HCEC 1CT (cell line): Measurements from ENCODE around the gene IFI6.
"Not testable (repeated sequence)": the region's sequence is repeated elsewhere in the genome, so short reads cannot be mapped to it uniquely, and the experiment has no call there.

ENCODE experiments used
- DNase-seq: peaks from one replicate; pipeline ENCODE4 v3.0.0-alpha.2; 2017

Gene IFI6

DNA sequence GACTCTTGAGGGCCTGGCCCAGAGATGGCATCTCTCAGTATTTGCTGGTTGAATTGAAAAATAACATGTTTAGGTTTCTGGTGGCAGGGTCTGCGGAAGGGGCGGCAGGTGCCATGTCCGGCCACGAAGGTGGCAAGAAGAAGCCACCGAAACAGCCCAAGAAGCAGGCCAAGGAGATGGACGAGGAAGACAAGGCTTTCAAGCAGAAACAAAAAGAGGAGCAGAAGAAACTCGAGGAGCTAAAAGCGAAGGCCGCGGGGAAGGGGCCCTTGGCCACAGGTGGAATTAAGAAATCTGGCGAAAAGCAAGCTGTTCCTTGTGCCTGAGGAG lies 22.7 kb downstream of the IFI6 start:
- DNase-seq: no peak

DNA sequence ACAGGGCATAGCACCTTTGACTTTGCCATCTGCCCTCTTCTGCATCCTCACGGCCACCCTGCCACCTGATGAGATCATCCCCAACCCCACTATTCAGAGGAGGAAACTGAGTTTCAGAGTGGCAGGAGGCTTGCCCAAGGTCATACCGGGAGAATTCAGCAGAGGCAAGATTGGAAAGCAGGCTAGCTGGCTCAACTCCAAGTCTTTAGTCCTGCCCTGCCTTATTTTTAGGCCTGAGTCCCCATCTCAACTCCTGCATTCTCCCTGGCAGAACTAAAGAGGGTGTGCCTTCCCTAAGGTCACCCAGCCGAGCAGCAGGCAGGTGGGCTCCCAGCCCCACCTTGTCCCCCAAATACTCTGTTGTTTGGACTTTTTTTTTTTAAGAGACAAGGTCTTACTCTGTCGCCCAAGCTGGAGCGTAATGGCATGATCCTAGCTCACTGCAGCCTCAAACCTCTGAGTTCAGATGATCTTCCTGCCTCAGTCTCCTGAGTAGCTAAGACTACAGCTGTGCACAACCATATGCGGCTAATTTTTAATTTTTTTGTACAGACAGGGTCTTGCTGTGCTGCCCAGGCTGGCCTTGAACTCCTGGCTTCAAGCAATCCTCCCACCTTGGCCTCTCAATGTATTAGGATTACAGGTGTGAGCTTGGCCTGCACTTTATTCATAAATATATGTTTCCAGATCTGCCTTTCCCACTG lies 23.2 kb downstream of the IFI6 start:
- no peak for DNase-seq

DNA sequence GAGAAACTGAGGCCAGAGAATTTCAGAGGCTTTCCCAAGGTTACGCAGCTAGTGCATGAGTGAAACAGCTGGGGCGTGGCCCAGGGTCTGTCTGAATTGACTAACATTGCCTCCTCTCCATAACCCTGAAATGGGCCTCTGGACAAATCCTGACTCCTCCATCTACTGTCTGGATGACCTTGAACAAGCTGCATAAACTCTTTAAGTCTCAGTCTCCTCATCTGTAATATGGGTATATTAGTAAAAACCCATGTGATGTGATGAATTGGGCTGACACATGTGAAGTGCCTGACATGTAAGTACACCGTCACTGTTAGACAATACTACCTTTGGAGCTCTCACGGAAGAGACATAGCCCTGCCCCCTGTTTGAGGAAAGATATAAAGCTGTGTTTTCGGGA lies 24.7 kb downstream of the IFI6 start:
- DNase-seq: no peak

DNA sequence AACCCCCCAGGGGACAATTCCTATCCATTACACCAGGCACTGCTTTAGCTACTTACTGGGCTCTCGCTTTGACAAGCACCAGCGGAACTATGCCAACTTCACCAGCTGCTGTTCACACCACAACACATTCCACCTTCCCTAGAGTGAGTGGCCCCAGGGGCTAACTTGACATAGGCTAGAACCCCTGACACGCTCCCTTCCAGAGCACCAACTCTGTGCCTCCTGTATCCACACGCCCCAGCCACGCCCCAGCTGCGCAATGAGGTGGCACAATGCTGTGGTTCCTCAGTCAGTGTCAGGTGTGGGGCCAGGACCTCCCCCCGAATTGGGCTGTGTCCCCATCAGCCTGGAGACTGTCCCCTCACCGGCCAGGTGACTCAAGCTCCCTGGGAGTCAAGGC lies 25.3 kb downstream of the IFI6 start:
- DNase-seq: no peak

DNA sequence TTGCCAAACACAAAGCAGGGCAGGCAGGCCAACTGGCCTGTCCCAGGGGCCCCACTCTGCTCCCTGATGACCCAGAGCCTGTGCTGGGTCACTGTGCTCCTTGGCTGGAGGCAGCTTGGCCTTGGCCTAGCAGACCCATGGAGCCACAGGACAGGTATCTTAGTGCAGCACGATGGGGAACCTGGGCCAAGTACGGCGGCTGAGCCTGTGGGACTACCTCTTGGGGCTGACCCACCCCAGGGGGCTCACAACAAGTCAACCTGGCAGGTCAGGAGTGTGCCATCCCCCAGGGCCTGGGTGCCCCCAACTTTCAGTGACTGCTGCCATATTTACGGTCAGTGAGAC lies 26.9 kb downstream of the IFI6 start:
- no peak for DNase-seq

DNA sequence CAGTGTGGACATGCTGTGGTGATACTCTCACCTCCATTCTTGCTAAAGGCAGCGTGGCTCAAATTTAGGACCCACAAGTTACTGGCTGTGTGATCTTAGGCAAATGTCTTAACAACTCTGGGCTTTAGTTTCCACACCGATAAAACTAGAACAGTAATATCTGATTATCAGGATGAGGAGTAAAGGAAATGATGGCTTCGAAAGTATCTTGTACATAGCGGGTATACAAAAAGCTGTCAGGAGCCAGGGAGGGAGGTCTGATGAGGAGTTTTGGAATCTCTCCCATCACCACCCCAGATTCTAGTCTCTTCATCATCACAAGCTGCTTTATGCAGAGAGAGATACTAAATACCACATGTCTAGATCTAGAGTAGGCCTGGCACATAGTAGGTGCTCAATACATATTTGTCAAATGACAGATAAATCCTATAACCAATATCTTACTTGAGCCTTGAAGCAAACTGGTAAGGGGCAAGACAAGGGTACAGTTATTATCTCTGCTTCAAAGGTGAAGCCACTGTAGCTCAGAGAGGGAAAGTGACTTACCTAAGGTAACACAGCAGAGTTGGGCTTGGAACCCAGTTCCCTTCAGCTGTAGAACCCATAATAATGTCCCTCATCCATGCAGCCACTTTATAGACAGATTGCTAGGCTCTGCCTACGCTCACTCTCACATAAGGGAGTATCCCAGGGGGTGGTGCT lies 27.5 kb downstream of the IFI6 start:
- DNase-seq: no peak

DNA sequence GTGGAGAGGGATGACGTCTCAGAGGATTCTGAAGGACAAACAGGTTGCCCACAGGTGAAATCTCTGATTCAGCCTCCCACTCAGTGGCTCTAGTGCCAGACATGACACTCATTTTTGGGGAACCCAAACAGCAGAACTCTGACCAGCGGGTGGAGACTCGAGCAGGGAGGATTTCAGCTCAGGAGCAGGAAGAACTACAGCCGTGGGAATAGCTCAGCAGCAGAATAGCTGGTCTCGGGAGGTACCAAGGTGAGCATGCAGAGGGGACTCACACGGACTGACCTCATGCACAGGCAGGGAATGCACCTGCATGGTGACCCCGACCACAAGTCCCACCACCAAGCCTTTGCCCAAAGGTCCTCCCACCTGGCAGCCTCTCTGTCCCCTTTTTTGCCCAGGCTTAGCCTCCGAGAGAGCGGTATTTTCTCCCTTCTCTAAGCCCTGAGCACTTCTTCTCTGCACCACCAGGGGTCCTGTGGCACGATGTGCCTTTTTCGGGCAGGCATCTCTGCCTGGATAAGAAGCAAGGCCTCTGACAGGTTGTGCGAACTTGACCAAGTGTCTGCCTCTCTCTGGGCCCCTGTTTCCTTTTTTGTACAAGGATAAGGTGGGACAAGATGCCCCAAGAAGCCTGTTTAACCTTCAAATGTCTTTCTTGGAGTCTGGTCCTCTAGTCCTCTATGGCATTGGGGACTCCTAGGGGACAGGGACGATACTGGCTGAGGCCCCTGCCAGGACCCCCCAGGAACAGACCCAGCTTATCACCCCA lies 28.2 kb downstream of the IFI6 start:
- peak; percentile 32 for DNase-seq

DNA sequence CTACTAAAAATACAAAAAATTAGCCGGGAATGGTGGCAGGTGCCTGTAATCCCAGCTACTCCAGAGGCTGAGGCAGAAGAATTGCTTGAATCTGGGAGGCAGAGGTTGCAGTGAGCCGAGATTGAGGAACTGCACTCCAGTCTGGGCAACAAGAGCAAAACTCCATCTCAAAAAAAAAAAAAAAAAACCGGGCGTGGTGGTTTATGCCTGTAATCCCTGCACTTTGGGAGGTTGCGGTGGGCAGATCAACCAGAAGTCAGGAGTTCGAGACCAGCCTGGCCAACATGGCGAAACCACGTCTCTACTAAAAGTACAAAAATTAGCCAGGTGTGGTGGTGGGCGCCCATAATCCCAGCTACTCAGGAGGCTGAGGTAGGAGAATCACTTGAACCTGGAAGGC lies 31.5 kb downstream of the IFI6 start:
- DNase-seq: not testable (repeated sequence)

DNA sequence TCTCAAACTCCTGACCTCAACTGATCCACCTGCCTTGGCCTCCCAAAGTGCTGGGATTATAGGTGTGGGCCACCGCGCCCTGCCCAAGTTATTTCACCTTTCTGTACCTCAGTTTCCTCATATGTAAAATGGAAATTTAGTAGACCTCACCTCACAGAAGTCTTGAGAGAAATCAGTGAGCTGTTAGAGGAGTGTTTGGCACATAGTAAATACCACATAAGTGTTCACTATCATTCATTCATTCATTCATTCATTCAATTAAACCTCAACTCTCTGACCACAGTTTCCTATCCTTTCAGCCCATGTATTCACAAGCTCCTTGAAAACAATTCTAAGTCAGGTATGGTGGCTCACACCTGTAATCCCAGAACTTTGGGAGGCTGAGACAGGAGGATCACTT lies 33.2 kb downstream of the IFI6 start:
- DNase-seq: no peak

DNA sequence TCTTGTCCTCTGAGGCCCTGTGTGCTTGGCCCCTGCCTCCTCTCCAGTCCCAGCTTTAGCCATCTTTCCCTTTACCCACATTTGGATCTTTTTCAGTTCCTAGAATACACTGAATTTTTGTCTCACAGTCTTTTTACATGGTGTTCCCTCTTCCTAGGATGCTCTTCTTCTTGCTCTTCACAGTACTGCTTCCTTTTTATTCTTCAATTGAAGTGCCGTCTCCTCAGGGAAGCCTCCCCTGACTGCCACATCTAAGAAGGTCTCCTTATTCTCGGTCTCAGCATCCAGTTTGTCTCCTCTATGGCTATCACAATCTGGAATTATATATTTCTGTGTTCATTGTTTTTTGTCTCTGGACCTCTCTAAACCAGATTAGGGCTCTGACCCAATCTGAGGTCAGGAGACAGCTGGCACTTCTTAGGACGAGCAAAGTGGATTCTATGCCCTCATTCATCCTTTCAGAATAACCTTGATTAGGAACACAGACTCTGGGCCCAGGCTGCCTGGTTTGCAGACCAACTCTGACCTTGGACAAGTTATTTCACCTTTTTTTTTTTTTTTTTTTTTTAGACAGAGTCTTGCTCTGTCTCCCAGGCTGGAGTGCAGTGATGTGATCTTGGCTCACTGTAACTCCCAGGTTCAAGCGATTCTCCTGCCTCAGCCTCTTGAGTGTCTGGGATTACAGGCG lies 33.8 kb downstream of the IFI6 start:
- no peak for DNase-seq

DNA sequence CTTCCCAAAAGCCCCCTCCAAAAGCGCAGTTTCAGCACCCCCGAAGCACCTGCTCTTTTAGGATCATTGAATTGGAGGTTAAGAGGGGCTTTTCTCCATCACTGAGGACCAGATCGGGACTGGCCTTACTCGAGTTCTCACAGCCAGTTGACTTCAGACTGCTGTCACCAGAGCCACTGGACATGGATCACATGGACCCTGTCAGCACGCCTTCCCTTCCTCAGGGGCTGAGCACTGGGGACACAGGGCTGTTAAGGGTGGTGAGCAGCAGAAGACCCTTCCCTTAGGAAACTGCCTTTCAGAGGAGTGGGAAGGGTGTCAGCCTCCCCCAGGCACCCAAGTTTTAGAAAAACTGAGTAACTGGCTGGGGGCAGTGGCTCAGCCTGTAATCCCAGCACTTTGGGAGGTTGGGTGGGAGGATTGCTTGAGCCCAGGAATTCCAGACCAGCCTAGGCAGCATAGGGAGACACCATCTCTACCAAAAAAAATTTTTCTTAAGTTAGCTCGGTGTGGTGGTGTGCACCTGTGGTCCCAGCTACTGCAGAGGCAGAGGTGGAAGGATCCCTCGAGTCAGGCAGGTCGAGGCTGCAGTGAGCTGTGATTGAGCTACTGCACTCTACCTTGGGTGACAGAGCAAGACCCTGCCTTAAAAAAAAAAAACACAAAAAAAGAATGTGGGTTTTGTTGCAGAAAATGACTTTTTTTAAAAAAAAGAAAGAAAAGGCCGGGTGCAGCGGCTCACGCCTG lies 36.4 kb downstream of the IFI6 start:
- DNase-seq: no peak

DNA sequence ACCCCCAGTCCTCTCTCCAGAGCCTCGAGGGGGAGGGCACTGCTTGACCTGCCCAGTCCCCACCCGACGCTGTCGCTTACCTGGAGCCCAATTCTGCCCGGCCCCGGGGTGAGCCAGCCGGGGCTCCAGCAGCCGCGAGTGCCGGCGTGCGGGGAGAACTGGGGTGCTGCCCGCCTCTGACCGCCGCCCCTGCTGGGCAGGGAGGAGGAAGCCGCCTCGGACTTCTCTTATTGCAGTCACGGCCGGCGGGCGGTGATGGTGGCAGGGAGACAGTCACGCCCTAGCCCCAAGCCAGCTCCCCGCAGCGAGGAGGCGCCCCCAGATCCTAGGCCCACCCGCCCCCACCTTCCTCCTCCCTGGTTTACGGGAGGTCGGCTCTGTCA lies 37.0 kb downstream of the IFI6 start, which contains the start of gene FGR:
Gene FGR (minus strand): TSS at position 201 of the 383 bp plus-strand sequence. CDS start 11,269 bp downstream, outside the sequence.
- no peak for DNase-seq

DNA sequence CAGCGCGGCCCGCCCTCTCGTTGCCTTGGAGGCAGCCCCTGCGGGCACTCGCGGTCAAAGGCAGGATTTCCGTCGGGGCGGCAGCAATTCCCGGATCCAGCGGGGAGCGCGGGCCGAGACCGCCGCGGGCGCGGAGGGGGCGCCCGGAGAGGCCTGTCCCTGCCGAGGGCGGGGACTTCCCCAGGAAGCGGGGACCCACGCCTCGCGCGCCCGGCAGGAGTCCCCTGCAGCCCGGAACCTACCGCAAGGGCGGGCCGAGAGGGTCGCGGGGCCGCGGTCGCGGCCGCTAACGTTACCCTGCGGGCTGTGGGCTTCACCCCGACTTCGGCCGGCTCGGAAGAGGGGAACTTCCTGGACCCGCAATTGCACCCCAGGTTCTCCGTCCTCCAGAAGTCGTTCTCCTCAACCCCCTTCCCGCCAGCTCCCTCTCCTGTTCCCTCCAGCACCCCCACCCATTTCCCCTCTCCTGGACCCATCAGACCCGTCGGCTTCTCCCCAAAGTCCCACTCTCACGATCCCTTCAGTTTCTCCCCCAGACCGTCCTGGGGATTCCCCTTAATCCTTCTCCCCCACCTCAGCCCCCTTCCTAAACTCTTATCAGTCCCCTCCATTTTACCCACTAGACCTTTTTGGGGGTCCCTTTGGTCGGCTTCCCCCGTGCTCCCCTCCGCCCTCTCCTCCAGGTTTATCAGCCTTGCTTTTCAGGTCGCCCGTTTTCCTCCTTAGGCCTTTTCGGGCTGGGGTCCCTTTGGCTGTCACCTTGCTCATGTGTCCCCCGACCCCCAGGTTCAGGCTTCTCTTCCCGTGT lies 37.6 kb downstream of the IFI6 start:
- no peak for DNase-seq

DNA sequence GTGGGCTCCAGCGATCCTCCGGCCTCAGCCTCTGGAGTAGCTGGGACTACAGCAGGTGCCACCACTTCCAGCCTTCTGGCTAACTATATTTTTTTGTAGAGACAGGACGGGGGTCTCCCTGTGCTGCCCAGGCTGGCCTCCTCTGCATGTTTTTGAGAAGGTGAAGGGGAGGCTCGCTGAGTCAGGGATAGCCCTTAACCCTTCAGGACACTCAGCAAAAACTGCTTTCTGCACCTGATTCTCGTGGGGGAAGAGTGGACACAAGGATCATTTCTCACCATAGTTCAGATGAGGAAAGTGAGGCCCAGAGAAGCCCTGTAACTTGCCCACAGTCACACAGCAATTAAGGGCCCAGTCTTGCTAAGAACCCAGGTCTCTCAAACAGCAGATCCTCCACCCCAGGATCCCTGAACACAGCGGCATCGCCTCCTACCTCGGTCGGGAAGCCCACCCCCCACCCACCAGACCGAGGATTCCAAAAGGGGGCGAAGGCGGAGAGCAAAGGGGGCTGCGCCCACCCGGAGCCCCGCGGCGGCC lies 38.3 kb downstream of the IFI6 start:
- DNase-seq: no peak

DNA sequence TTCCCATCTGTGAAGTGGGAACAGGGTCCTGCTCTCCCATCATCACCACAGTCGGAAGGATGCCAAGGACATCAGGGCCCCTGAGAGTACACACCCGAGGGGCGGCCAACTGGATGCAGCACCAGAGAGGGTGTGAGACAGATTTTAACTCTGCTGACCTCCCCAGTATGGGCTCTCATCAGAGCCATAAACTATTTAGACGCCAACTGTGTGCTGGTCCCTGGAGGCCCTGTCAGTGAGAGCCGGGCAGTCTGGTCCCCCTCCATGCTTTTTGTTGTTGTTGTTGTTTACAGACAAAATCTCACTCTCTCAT lies 38.7 kb downstream of the IFI6 start:
- DNase-seq: no peak

DNA sequence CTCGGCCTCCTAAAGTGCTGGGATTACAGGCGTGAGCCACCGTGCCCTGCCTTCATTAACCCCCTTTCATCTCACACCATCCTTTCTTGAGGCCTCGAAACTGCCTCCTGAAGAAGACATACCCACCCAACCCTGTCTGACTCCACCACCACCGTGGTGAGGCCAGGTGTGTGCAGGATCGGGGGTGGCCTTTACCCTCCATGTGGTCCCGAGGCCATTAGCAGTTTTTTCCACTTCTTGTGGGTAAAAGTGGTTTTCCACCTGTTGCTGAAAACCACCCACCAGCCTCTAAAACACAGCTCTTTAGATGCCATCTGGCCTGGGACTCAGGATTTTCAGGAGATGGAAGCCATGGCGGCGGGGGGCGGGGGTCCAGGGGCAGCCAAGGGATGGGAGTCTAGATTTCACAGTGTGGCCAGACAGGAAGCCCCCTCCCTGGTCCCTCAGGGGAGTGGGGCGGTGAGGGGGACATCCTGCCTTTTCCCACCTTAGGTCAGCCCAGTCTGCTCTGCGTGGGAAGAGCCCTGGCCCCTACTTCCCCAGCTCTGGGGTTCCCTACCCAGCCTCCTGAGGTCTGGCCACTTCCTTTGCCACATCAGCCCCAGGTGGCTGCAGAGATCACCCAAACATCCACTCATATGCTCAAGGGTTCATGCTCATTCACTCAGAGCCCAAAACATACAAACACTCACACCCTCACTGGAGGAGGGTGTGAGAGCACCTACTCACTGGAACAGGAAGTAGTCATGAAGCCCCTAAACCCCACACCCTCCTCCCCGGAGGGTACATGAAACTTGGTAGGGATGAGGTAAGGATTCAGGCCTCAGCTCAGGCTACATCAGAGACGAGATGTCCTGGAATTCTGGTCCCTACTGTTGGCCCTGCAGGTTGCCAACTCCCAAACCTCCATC lies 39.4 kb downstream of the IFI6 start:
- DNase-seq: no peak

DNA sequence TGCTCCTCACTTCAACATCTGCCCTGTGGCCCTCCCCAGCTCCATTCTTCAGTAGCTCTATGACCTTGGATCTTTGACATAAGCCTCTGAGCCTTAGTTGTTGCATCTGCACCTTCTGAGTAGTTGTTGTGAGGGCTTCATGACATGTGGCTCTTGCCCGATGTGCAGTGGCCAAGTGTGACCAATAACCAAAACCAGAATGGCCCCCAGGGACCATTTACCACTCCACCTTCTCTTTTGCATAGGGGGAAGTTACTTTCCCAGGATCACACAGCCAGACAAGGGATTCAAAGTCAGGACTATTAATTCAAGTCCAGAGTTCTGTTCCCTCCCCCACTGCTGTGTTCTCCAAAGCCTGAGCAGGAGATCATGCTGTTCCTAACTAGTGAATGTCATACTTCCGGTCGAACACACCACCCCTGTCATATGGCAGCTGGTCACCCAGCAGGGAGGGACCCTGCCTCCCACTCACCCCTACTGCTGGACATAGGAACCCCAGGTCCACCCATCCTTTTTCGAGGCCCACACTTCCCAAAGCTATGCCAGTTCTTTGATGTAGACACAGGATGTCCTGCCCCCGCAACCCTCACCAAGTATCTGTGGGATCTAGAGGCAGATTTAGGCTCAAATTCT lies 41.0 kb downstream of the IFI6 start:
- DNase-seq: no peak

DNA sequence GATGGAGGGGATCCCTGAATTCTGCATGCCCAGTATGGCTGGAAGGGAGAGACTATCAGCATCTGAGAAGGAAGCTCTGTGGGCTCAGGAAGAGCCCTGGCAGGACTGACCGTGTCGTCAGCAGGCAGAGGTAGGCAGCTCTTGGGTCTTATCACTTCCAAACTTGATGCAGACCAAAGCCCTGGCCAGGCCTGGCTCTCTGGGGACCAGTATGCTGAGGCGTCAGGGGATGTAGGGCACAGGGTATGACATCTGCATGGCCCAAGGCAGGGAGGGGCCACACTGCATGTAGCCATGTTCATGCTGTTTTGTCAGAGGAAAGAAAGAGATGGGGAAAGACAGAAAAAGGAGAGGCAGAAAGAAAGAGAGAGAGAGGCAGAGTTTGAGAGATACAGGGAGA lies 43.3 kb downstream of the IFI6 start:
- DNase-seq: no peak

DNA sequence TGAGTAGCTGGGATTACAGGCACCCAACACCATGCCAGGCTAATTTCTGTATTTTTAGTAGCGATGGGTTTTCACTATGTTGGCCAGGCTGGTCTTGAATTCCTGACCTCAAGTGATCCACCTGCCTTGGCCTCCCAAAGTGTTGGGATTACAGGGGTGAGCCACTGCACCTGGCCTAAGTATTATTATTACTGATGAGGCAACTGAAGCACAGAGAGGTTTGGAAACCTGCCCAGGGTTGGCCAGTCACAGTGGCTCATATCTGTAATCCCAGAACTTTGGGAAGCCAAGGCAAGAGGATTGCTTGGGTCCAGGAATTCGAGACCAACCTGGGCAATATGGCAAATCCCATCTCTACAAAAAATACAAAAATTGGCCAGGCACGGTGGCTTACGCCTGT lies 44.3 kb downstream of the IFI6 start:
- DNase-seq: not testable (repeated sequence)

DNA sequence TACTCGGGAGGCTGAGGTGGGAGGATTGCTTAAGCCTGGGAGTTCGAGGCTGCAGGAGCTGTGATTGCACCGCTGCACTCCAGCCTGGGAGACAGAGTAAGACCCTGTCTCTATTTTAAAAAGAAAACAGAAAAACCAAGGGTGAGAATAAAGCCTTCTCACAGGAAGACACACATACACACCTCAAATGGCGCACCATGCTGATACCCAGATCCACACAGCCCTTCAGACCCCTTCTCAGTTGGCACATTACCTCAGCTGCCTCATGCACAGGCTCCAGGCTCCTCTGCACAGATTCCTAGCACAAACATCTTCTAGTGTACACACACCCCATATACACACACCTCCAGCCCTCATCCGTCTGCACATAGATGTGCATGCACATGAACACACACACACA lies 44.9 kb downstream of the IFI6 start:
- no peak for DNase-seq
